GM12878 (cell line): ENCODE data around the gene HES7. TPM values are rescaled to one million over a fixed set of nuclear protein-coding genes. Genes with fewer than 3 reads are reported as not detected.

ENCODE experiments used
- ATAC-seq: fragments of 200-7000 bp; cut with Tn5 transposase; 3 replicates; pipeline ENCODE4 v1.9.1; 2020; ENCODE audit warnings: mild to moderate bottlenecking, moderate library complexity
- BruUV-seq: library from RNA; stranded (reverse); fragments of 400-500 nt; replicated peaks from 2 replicates; lab custom pipeline; 2021; lab: Mats Ljungman, UMichigan
- CTCF ChIA-PET: fragments of 300-600 bp; sonication (Branson Sonifier 250); formaldehyde crosslinking; extraction: SDS; loops from one replicate; lab custom pipeline; 2021; ENCODE audit warnings: inconsistent platforms; lab: Yijun Ruan, JAX
- POLR2A ChIA-PET: fragments of 350-600 bp; formaldehyde crosslinking; extraction: SDS; loops from one replicate; lab custom pipeline; 2021; ENCODE audit warnings: inconsistent platforms; lab: Charles Lee
- RAD21 ChIA-PET: fragments of 300-600 bp; sonication (Branson Sonifier 250); formaldehyde crosslinking; loops from one replicate; lab custom pipeline; 2023; ENCODE audit warnings: antibody characterized with exemption; ENCODE audit not compliant: unreplicated experiment; lab: Charles Lee
- SMC1A ChIA-PET: fragments of 300-600 bp; sonication (Branson Sonifier 250); formaldehyde crosslinking; loops from one replicate; lab custom pipeline; 2023; ENCODE audit not compliant: unreplicated experiment, uncharacterized antibody; lab: Charles Lee
- DNase-seq: peaks from one replicate; pipeline ENCODE4 v3.0.0-alpha.2; 2011; ENCODE audit warnings: low read depth, low spot score
- FAIRE-seq: peaks from 3 replicates; lab custom pipeline; 2011; peaks lifted over from hg19 to GRCh38; lab: Jason Lieb, UNC
- H2AFZ ChIP-seq: 2 replicates; pipeline ENCODE4 v1.6.0; 2011; ENCODE audit warnings: low read depth, low read length, control low read depth; ENCODE audit not compliant: control insufficient read depth
- H3K27ac ChIP-seq: 2 replicates; pipeline ENCODE4 v1.5.1; 2011; ENCODE audit warnings: control low read depth; ENCODE audit not compliant: control insufficient read depth, insufficient read depth
- H3K27me3 ChIP-seq, 2 experiments: replicated peaks in 1 of 2; 2 replicates each; pipeline versions ENCODE4 v1.6.0 to v1.6.1; 2011; ENCODE audit warnings: low read length in 1 of 2; ENCODE audit not compliant: control insufficient read depth in 2 of 2, insufficient read depth in 2 of 2
- H3K36me3 ChIP-seq, 2 experiments: 2 replicates each; pipeline ENCODE4 v1.5.1; 2011; ENCODE audit warnings: low read length in 1 of 2; ENCODE audit not compliant: control insufficient read depth in 2 of 2, insufficient read depth in 2 of 2
- H3K4me1 ChIP-seq: 2 replicates; pipeline ENCODE4 v1.6.1; 2011; ENCODE audit warnings: mild to moderate bottlenecking, low read length, moderate library complexity, mixed read lengths; ENCODE audit not compliant: control insufficient read depth, insufficient read depth
- H3K4me2 ChIP-seq: 2 replicates; pipeline ENCODE4 v1.6.0; 2011; ENCODE audit warnings: control low read depth; ENCODE audit not compliant: control insufficient read depth, insufficient read depth
- H3K4me3 ChIP-seq: fragments of 200-600 bp; sonication (generic); 2 replicates; pipeline ENCODE4 v1.5.1; 2016
- H3K79me2 ChIP-seq: 2 replicates; pipeline ENCODE4 v1.6.0; 2011; ENCODE audit warnings: low read length; ENCODE audit not compliant: control insufficient read depth, insufficient read depth
- H3K9ac ChIP-seq: 2 replicates; pipeline ENCODE4 v1.8.0; 2011; ENCODE audit warnings: low read length, control low read depth, mixed read lengths; ENCODE audit not compliant: control insufficient read depth, insufficient read depth
- H3K9me3 ChIP-seq: replicated peaks from 3 replicates; pipeline ENCODE4 v1.5.1; 2011; ENCODE audit warnings: mild to moderate bottlenecking, low read length; ENCODE audit not compliant: control insufficient read depth, insufficient read depth
- H4K20me1 ChIP-seq: 2 replicates; pipeline ENCODE4 v1.6.0; 2011; ENCODE audit not compliant: control insufficient read depth, insufficient read depth
- BHLHE40 ChIP-seq, 2 experiments: fragments of 450-650 bp in 1 of 2; IDR thresholded peaks; 2 replicates each; pipeline ENCODE4 v1.6.1; 2011 to 2017; ENCODE audit warnings: low read depth in 2 of 2, borderline replicate concordance in 1 of 2, improper control_type of control experiment in 1 of 2, low read length in 1 of 2, mild to moderate bottlenecking in 1 of 2
- CHD2 ChIP-seq: IDR thresholded peaks from 2 replicates; pipeline ENCODE4 v1.6.1; 2011; ENCODE audit warnings: low read depth, low read length, improper control_type of control experiment, borderline replicate concordance
- ESRRA ChIP-seq: IDR thresholded peaks from 2 replicates; pipeline ENCODE4 v1.6.1; 2012; ENCODE audit warnings: mild to moderate bottlenecking, low read length, improper control_type of control experiment
- IKZF1 ChIP-seq: fragments of 450-650 bp; conservative IDR thresholded peaks from 2 replicates; pipeline ENCODE4 v1.6.1; 2017; ENCODE audit warnings: antibody characterized with exemption, mild to moderate bottlenecking
- KAT2A ChIP-seq: conservative IDR thresholded peaks from 2 replicates; pipeline ENCODE4 v1.6.1; 2011; ENCODE audit warnings: low read depth, low read length; ENCODE audit not compliant: control insufficient read depth
- NBN ChIP-seq: fragments of 450-650 bp; IDR thresholded peaks from 2 replicates; pipeline ENCODE4 v1.6.1; 2016
- SMARCA5 ChIP-seq: fragments of 450-650 bp; IDR thresholded peaks from 2 replicates; pipeline ENCODE4 v1.6.1; 2017; ENCODE audit warnings: mild to moderate bottlenecking
- SREBF2 ChIP-seq: IDR thresholded peaks from 2 replicates; pipeline ENCODE4 v1.6.1; 2012; ENCODE audit warnings: mild to moderate bottlenecking, low read length
- YY1 ChIP-seq: IDR thresholded peaks from 2 replicates; pipeline ENCODE4 v1.6.1; 2011; ENCODE audit warnings: low read depth, mild to moderate bottlenecking, low read length
- WGBS: methylation state at CpG from one replicate; pipeline ENCODE4 v1.1.6; 2016; ENCODE audit warnings: low lambda C conversion rate; ENCODE audit not compliant: insufficient replicate concordance, insufficient coverage; ENCODE audit errors: missing lambda C conversion rate; 5-methylcytosine and 5-hydroxymethylcytosine counted together
- in situ Hi-C: fragments of 300-500 bp; cut with MboI; formaldehyde crosslinking; loops from 9 replicates; pipeline ENCODE4 v1.14.3; 2018; ENCODE audit warnings: mixed read lengths
- intact Hi-C: fragments of 100-400 bp; cut with micrococcal nuclease; formaldehyde crosslinking; loops from one replicate; pipeline ENCODE4 v1.14.2; 2022; ENCODE audit not compliant: unreplicated experiment
- polyA plus RNA-seq, 11 experiments: library from polyadenylated mRNA; depleted of rRNA in 4 of 11; unstranded in 6 of 11; stranded (reverse) in 5 of 11; fragments of >200 nt; fragmentation: Nextera tagmentation in 4 of 11; fragmentation: Illumina TruSeq in 1 of 11; extraction: Ambion mirVana in 4 of 11; extraction: Trizol in 1 of 11; gene quantifications; 1 replicate in 1 of 11; 2 replicates in 10 of 11; pipeline versions ENCODE4 v1.2.1 to v1.2.3, GENCODE V29; 2011 to 2016; ENCODE audit warnings: inconsistent platforms in 2 of 11, missing spikeins in 2 of 11, low read depth in 1 of 11
- total RNA-seq, 4 experiments: library from RNA; depleted of rRNA in 3 of 4; stranded (reverse); fragments of >200 nt in 3 of 4; fragmentation: Illumina TruSeq in 1 of 4; extraction: Trizol in 1 of 4; gene quantifications; 2 replicates each; pipeline versions ENCODE4 v1.2.1 to v1.2.3, GENCODE V29; 2013 to 2021
- TF ChIP-seq, protein P1 (sequence below): IDR thresholded peaks from 2 replicates; pipeline ENCODE4 v1.6.1; 2012; ENCODE audit warnings: low read depth, low read length, improper control_type of control experiment
- TF ChIP-seq, protein P2 (sequence below), 3 experiments: IDR thresholded peaks in 2 of 3; conservative IDR thresholded peaks in 1 of 3; 2 replicates each; pipeline ENCODE4 v1.5.1; 2011; ENCODE audit warnings: low read depth in 3 of 3, low read length in 3 of 3, mild to moderate bottlenecking in 3 of 3, control low read depth in 2 of 3, moderate library complexity in 2 of 3, inconsistent platforms in 1 of 3, mixed read lengths in 1 of 3; ENCODE audit not compliant: control insufficient read depth in 2 of 3, insufficient read depth in 1 of 3; ENCODE audit errors: extremely low read depth in 1 of 3

Gene HES7
- total and polyA plus RNA-seq, 10 of the 15 experiments (the other 5 are each of a cell fraction or from before 2014, with no cell fraction given): 0.07 to 1.3 (median 0.63) TPM; not detected in 4

DNA sequence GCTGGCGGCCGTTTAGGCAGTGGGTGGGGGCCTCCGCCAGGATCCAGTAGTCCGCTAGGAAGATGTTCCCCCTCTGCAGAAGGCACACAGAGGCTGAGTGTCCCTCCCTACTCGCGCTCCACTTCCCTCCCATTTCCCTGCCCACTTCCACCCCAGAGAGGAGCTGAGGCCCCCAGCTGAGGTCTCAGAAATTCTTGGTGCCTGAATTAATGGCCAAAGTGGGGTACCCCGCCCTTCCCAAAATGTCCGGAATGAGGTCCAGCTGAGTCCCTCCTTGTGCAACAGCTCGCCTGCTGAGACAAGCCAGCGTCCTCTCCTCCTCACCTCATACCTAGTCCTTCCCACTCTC, 13.5 kb downstream of the HES7 start:
- Histone ChIP-seq H3K4me2 (no peak overlapping the region), H4K20me1 (no peaks in the 10 kb centered on the region), H3K4me3 (no peak overlapping the region), H3K27ac (no peak overlapping the region), H2AFZ (no peak overlapping the region), H3K36me3 (no peaks in the 10 kb centered on the region), H3K4me1 (peaks cover 4% of the 10 kb centered on the region), H3K27me3 (no peaks in the 10 kb centered on the region; a peak in 2 of 4 replicates), H3K9me3 (no peaks in the 10 kb centered on the region), H3K9ac (no peak overlapping the region), H3K79me2 (no peaks in the 10 kb centered on the region)
- intact Hi-C loops: no loop called here
- POLR2A ChIA-PET: interaction anchor here (0.5 to 0.9 kb wide), 2 partner anchors 50 to 78 kb away, joined by 3 read pairs; no protein-coding TSS in a partner anchor
- DNase-seq (no peak), ATAC-seq (no peak), FAIRE-seq (no peak)
- WGBS: 0% methylated on average over 10 of the region's 10 CpGs
- RAD21 ChIA-PET: interaction anchor here (0.8 to 2.4 kb wide), 10 partner anchors 9 to 53 kb away, joined by 3 to 11 read pairs (median 4); partner anchors contain the start of gene ALOXE3
- BruUV-seq: no TSS peak
- CTCF ChIA-PET: interaction anchor here (0.6 to 14.3 kb wide), 25 partner anchors 9 to 406 kb away, joined by 3 to 189 read pairs (median 4); partner anchors contain the start of genes ALOX12B and ALOXE3
- no peak for TF ChIP-seq SREBF2
- TF ChIP-seq ESRRA: no peak
- no peak for TF ChIP-seq KAT2A
- in situ Hi-C loops: loop anchor here (5.0 kb wide), 1 partner anchor 33 kb away; no protein-coding TSS in a partner anchor
- SMC1A ChIA-PET: interaction anchor here (1.0 to 2.7 kb wide), 8 partner anchors 9 to 52 kb away, joined by 3 to 13 read pairs (median 5); no protein-coding TSS in a partner anchor

DNA sequence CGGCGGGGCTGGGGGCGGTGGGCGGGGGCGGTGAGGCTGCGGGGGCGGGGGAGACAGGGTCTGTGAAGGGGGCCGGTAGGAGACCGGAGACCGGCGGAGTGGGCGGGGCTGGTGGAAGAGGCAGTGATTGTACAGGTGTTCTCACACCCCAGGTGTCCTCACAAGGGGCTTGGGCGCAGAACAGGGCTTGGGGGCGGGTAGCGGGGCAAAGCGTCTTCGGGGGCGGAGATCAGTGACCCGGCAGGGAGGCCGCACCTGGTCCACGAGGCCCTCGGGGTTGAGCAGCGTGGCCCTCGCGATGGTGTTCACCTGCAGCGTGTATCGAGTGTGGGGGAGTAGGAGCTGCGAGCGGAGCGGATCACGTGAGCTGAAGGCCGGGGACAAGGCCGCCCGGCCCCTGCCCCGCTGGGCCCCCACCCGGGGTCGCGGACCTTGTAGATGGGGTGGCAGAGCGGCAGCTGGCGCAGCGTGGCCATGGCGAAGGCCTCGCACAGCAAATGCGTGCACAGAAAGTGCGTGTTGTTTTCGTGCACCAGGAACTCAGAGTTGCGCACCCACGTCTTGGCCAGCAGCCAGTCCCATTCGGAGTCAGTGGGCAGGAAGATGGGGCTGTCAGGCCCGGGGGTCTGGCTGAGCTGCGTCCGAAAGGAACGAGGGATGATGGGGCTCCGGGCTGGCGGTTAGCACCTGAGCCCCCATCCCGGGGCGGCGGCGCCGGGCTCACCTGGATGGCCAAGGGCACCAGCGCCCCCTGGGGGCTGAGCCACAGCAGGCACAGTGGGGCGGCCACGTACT, 14.0 kb downstream of the HES7 start:
- WGBS: 21% methylated on average over 33 of the region's 63 CpGs
- ChIA-PET POLR2A (no interaction called here), SMC1A (interaction anchor here (1.0 to 2.7 kb wide), 6 partner anchors 9 to 51 kb away, joined by 4 to 13 read pairs (median 5); no protein-coding TSS in a partner anchor), CTCF (interaction anchor here (0.7 to 14.3 kb wide), 19 partner anchors 8 to 406 kb away, joined by 3 to 189 read pairs (median 8); partner anchors contain the start of genes ALOX12B and ALOXE3), RAD21 (interaction anchor here (0.8 to 2.4 kb wide), 8 partner anchors 9 to 51 kb away, joined by 3 to 11 read pairs (median 6); partner anchors contain the start of gene ALOXE3)
- Histone ChIP-seq H3K9me3 (no peaks in the 10 kb centered on the region), H3K27me3 (no peaks in the 10 kb centered on the region; a peak in 2 of 4 replicates), H3K4me2 (peak overlapping the region; percentile 87), H3K79me2 (no peaks in the 10 kb centered on the region), H3K36me3 (no peaks in the 10 kb centered on the region), H3K9ac (no peak overlapping the region), H4K20me1 (no peaks in the 10 kb centered on the region), H3K4me3 (peak overlapping the region; percentile 57; the same call in 1 of the 2 replicates), H3K4me1 (peaks cover 4% of the 10 kb centered on the region), H2AFZ (peak overlapping the region; percentile 64), H3K27ac (no peak overlapping the region)
- intact Hi-C loops (no loop called here), in situ Hi-C loops (loop anchor here (5.0 kb wide), 1 partner anchor 33 kb away; no protein-coding TSS in a partner anchor)
- no TSS peak for BruUV-seq
- no peak for DNase-seq
- ATAC-seq: peak; percentile 99
- FAIRE-seq: no peak
- TF ChIP-seq CHD2: 0 out of 2 replicates have a peak, but pooled peaks have one; percentile 33
- TF ChIP-seq, protein P1, sequence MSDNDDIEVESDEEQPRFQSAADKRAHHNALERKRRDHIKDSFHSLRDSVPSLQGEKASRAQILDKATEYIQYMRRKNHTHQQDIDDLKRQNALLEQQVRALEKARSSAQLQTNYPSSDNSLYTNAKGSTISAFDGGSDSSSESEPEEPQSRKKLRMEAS: no peak
- TF ChIP-seq YY1: peak; percentile 81
- TF ChIP-seq IKZF1: peak; percentile 39; the same call in 1 of the 2 replicates
- TF ChIP-seq SMARCA5: peak; percentile 62; the same call in 1 of the 2 replicates
- TF ChIP-seq BHLHE40 (IDR thresholded peaks at IDR 0.05; ENCODE audit: borderline replicate concordance in 1 of 2, low read depth in 2 of 2, low read length in 1 of 2): peak in 1 of 2 experiments; percentile 80; a peak in 2 of 4 replicates
- TF ChIP-seq, protein P2, sequence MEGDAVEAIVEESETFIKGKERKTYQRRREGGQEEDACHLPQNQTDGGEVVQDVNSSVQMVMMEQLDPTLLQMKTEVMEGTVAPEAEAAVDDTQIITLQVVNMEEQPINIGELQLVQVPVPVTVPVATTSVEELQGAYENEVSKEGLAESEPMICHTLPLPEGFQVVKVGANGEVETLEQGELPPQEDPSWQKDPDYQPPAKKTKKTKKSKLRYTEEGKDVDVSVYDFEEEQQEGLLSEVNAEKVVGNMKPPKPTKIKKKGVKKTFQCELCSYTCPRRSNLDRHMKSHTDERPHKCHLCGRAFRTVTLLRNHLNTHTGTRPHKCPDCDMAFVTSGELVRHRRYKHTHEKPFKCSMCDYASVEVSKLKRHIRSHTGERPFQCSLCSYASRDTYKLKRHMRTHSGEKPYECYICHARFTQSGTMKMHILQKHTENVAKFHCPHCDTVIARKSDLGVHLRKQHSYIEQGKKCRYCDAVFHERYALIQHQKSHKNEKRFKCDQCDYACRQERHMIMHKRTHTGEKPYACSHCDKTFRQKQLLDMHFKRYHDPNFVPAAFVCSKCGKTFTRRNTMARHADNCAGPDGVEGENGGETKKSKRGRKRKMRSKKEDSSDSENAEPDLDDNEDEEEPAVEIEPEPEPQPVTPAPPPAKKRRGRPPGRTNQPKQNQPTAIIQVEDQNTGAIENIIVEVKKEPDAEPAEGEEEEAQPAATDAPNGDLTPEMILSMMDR (IDR thresholded peaks at IDR 0.05 in 2 of 3, conservative IDR thresholded peaks at IDR 0.05 in 1 of 3; ENCODE audit: control insufficient read depth in 2 of 3, extremely low read depth in 1 of 3, insufficient read depth in 1 of 3, low read depth in 3 of 3, low read length in 3 of 3): peak; percentile 85 to 97 (median 94)
- TF ChIP-seq SREBF2: no peak
- TF ChIP-seq NBN: 0 out of 2 replicates have a peak, but pooled peaks have one; percentile 32
